ENCODE results near the gene SMIM3. TPM values are rescaled to one million over a fixed set of nuclear protein-coding genes. Genes with fewer than 3 reads are reported as not detected.
A peak's percentile ranks its signal among the peaks of the same experiment; 100 is the strongest.

Gene SMIM3
- total and polyA plus RNA-seq, 2 of the 13 experiments (the other 11 are each of a cell fraction or from before 2014, with no cell fraction given) = 11.6 to 96.7 TPM

GRCh38 chr5:150758531-150759333 is 19.8 kb upstream of the SMIM3 start, which contains the start of gene DCTN4 (continued):
- TF ChIP-seq, protein P1, sequence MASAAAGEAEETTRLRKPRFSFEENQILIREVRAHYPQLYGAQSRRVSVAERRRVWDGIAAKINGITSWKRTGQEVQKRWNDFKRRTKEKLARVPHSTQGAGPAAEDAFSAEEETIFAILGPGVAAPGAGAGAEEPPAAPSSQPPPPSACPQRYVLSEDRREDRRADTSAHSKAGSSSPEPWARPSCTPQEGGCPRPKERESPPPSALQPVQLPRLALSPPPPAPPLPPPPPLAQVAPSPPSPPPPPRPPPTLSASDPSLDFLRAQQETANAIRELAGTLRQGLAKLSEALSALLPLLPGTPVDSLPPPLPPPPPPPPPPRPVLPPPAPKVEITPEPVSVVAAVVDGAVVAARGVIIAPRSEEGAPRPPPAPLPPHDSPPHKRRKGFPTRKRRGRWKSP (CRISPR knock-in tag; IDR thresholded peaks at IDR 0.05) = peak; percentile 13; the same call in 1 of the 2 replicates
- TF ChIP-seq ZSCAN25 (CRISPR knock-in tag; IDR thresholded peaks at IDR 0.05) = peak; percentile 54; the same call in 1 of the 2 replicates
- TF ChIP-seq ZNF337 (CRISPR knock-in tag; IDR thresholded peaks at IDR 0.05; ENCODE audit: borderline replicate concordance, low read depth) = peak; percentile 35; the same call in 1 of the 2 replicates
- no peak for TF ChIP-seq KDM1A (CRISPR knock-in tag; IDR thresholded peaks at IDR 0.05)
- peak; percentile 82 for TF ChIP-seq PHF21A (CRISPR knock-in tag; IDR thresholded peaks at IDR 0.05)
- no peak for TF ChIP-seq MATR3 (CRISPR knock-in tag; IDR thresholded peaks at IDR 0.05)
- 0 out of 2 replicates have a peak, but pooled peaks have one; percentile 36 for TF ChIP-seq SMAD9 (CRISPR knock-in tag; IDR thresholded peaks at IDR 0.05)
- TF ChIP-seq TAF15 (IDR thresholded peaks at IDR 0.05; ENCODE audit: low read depth, low read length, poor library complexity, severe bottlenecking) = no peak
- TF ChIP-seq ZFP37 (CRISPR knock-in tag; IDR thresholded peaks at IDR 0.05; ENCODE audit: borderline replicate concordance) = peak; percentile 31; the same call in 1 of the 2 replicates
- TF ChIP-seq ETV5 (CRISPR knock-in tag; IDR thresholded peaks at IDR 0.05; ENCODE audit: borderline replicate concordance) = peak; percentile 50

GRCh38 chr5:150759334-150759583 is 19.3 kb upstream of the SMIM3 start:
- DNase-seq (ENCODE audit: low spot score) (no peak), FAIRE-seq (no peak), ATAC-seq (no peak)
- Histone ChIP-seq H3K27me3 (ENCODE audit: control insufficient read depth in 1 of 2, insufficient read depth in 2 of 2, low read length in 2 of 2) (no peaks in the 10 kb centered on the region), H3K4me1 (ENCODE audit: insufficient read depth, low read length) (peaks cover 65% of the 10 kb centered on the region), H3K9me3 (ENCODE audit: low read length) (no peaks in the 10 kb centered on the region), H3K9ac (ENCODE audit: insufficient read depth, low read depth, low read length) (peak overlapping the region; percentile 85), H3K27ac (ENCODE audit: extremely low read length, insufficient read depth, low read length) (peak overlapping the region; percentile 93), H2AFZ (ENCODE audit: low read length) (peak overlapping the region; percentile 88), H3K79me2 (ENCODE audit: insufficient read depth, low read length) (peaks cover 32% of the 10 kb centered on the region), H4K20me1 (ENCODE audit: insufficient read depth, low read length) (no peaks in the 10 kb centered on the region), H3K4me2 (ENCODE audit: low read depth, low read length) (peak overlapping the region; percentile 74), H3K4me3 (replicated peaks in 1 of 3; ENCODE audit: insufficient read depth in 1 of 3, low read depth in 2 of 3, low read length in 3 of 3) (peak overlapping the region; percentile 84 to 93 (median 86); a peak in 5 of 6 replicates), H3K36me3 (replicated peaks in 1 of 2; ENCODE audit: control insufficient read depth in 1 of 2, insufficient read depth in 2 of 2, low read length in 2 of 2) (peaks cover 2 to 13% of the 10 kb centered on the region in 2 experiments; a peak in 3 of 5 replicates)
- in situ Hi-C loops (cut with HindIII; ENCODE audit: extremely low pct_ligation_motif_present, low pct_unique_long_range_greater_than_20kb) (no loop called here), intact Hi-C loops (cut with micrococcal nuclease; ENCODE audit: unreplicated experiment) (loop anchor here (1.0 kb wide), 1 partner anchor 9 kb away; no protein-coding TSS in a partner anchor)
- TSS peak; percentile 87 for BruUV-seq (replicated peaks)
- CTCF ChIA-PET (ENCODE audit: low intra/inter-chr PET ratio, low total read pairs) = no interaction called here
- POLR2A ChIA-PET = interaction anchor here (0.6 to 3.4 kb wide), 9 partner anchors 19 to 493 kb away, joined by 3 to 25 read pairs (median 6); partner anchors contain the start of genes GM2A, GPX3, RBM22 and SMIM3
- 44% methylated on average over 4 of the region's 4 CpGs for WGBS (ENCODE audit: low lambda C conversion rate)
- TF ChIP-seq CREM (IDR thresholded peaks at IDR 0.05) (no peak), CREM (CRISPR knock-in tag; IDR thresholded peaks at IDR 0.05) (no peak), SOX5 (CRISPR knock-in tag; IDR thresholded peaks at IDR 0.05; ENCODE audit: borderline replicate concordance) (0 out of 2 replicates have a peak, but pooled peaks have one; percentile 4), BHLHE40 (IDR thresholded peaks at IDR 0.05; ENCODE audit: low read length) (no peak), NFYC (CRISPR knock-in tag; IDR thresholded peaks at IDR 0.05) (no peak), KDM6A (CRISPR knock-in tag; IDR thresholded peaks at IDR 0.05; ENCODE audit: low read depth) (no peak), ZNF331 (CRISPR knock-in tag; IDR thresholded peaks at IDR 0.05) (no peak; the same call in 1 of the 2 replicates), STAT5B (CRISPR knock-in tag; IDR thresholded peaks at IDR 0.05) (no peak), ZNF296 (CRISPR knock-in tag; conservative IDR thresholded peaks at IDR 0.05) (no peak), BCL6 (CRISPR knock-in tag; IDR thresholded peaks at IDR 0.05) (peak; percentile 15; the same call in 1 of the 2 replicates), JDP2 (CRISPR knock-in tag; IDR thresholded peaks at IDR 0.05; ENCODE audit: borderline replicate concordance) (no peak), ATF6 (CRISPR knock-in tag; conservative IDR thresholded peaks at IDR 0.05) (0 out of 2 replicates have a peak, but pooled peaks have one; percentile 14), SMYD3 (CRISPR knock-in tag; IDR thresholded peaks at IDR 0.05) (0 out of 2 replicates have a peak, but pooled peaks have one; percentile 21)

All from HepG2 (cell line).